H9 (cell line): ENCODE data around the gene ULBP3. TPM values are rescaled to one million over a fixed set of nuclear protein-coding genes. Genes with fewer than 3 reads are reported as not detected.

Experiments used
- DNase-seq: peaks from one replicate; pipeline ENCODE4 v3.0.0-alpha.2; 2017
- H2AFZ ChIP-seq: one replicate; pipeline ENCODE4 v1.6.1; 2013; ENCODE audit warnings: mild to moderate bottlenecking, low read length, control low read depth, moderate library complexity
- H2AK5ac ChIP-seq: 2 replicates; pipeline ENCODE4 v1.6.1; 2013; ENCODE audit warnings: low read length, control low read depth, mixed read lengths; ENCODE audit not compliant: insufficient read length
- H2BK120ac ChIP-seq: one replicate; pipeline ENCODE4 v1.6.1; 2013; ENCODE audit warnings: low read depth, mild to moderate bottlenecking, low read length, control low read depth, inconsistent platforms; ENCODE audit not compliant: poor library complexity, severe bottlenecking
- H2BK12ac ChIP-seq: 2 replicates; pipeline ENCODE4 v1.6.1; 2013; ENCODE audit warnings: low read length, control low read depth, mixed read lengths, low read depth; ENCODE audit not compliant: insufficient read length
- H2BK15ac ChIP-seq: 2 replicates; pipeline ENCODE4 v1.6.1; 2013; ENCODE audit warnings: low read depth, low read length, control low read depth
- H2BK20ac ChIP-seq: one replicate; pipeline ENCODE4 v1.6.1; 2013; ENCODE audit warnings: low read depth, mild to moderate bottlenecking, low read length, control low read depth, inconsistent platforms; ENCODE audit not compliant: poor library complexity, severe bottlenecking
- H2BK5ac ChIP-seq: 2 replicates; pipeline ENCODE4 v1.6.1; 2013; ENCODE audit warnings: low read length, control low read depth, mixed read lengths; ENCODE audit not compliant: insufficient read length
- H3K14ac ChIP-seq: 2 replicates; pipeline ENCODE4 v1.6.1; 2013; ENCODE audit warnings: low read length, control low read depth; ENCODE audit not compliant: insufficient read depth
- H3K18ac ChIP-seq: 2 replicates; pipeline ENCODE4 v1.6.1; 2013; ENCODE audit warnings: low read depth, mild to moderate bottlenecking, mixed read lengths, low read length, control low read depth; ENCODE audit not compliant: insufficient read length
- H3K23ac ChIP-seq: 2 replicates; pipeline ENCODE4 v1.6.1; 2013; ENCODE audit warnings: low read length, control low read depth, mixed read lengths, low read depth; ENCODE audit not compliant: insufficient read length
- H3K23me2 ChIP-seq: 2 replicates; pipeline ENCODE4 v1.6.1; 2013; ENCODE audit warnings: low read depth, mild to moderate bottlenecking, mixed read lengths, low read length, control low read depth; ENCODE audit not compliant: insufficient read length, poor library complexity, severe bottlenecking
- H3K27ac ChIP-seq: 2 replicates; pipeline ENCODE4 v1.5.1; 2013; ENCODE audit warnings: low read length, control low read depth, mixed read lengths, low read depth; ENCODE audit not compliant: insufficient read length
- H3K27me3 ChIP-seq: 2 replicates; pipeline ENCODE4 v1.6.1; 2013; ENCODE audit warnings: low read length, control low read depth, inconsistent platforms; ENCODE audit not compliant: insufficient read depth
- H3K4ac ChIP-seq: 2 replicates; pipeline ENCODE4 v1.6.1; 2013; ENCODE audit warnings: low read depth, mild to moderate bottlenecking, control low read depth, inconsistent platforms, low read length, moderate library complexity
- H3K4me1 ChIP-seq: 2 replicates; pipeline ENCODE4 v1.6.1; 2013; ENCODE audit warnings: low read length, control low read depth, inconsistent platforms; ENCODE audit not compliant: insufficient read depth
- H3K4me2 ChIP-seq: 2 replicates; pipeline ENCODE4 v1.6.1; 2013; ENCODE audit warnings: low read length, control low read depth, mixed read lengths; ENCODE audit not compliant: insufficient read length, insufficient read depth
- H3K56ac ChIP-seq: 2 replicates; pipeline ENCODE4 v1.6.1; 2013; ENCODE audit warnings: low read depth, mild to moderate bottlenecking, mixed read lengths, low read length, control low read depth; ENCODE audit not compliant: insufficient read length
- H3K79me1 ChIP-seq: 2 replicates; pipeline ENCODE4 v1.6.1; 2013; ENCODE audit warnings: low read depth, mild to moderate bottlenecking, moderate library complexity, low read length, control low read depth, inconsistent platforms; ENCODE audit not compliant: insufficient read depth, poor library complexity, severe bottlenecking
- H3K79me2 ChIP-seq: 2 replicates; pipeline ENCODE4 v1.6.1; 2013; ENCODE audit warnings: low read length, control low read depth, inconsistent platforms; ENCODE audit not compliant: insufficient read depth
- H3K9ac ChIP-seq: 2 replicates; pipeline ENCODE4 v1.6.1; 2013; ENCODE audit warnings: low read length, control low read depth, mixed read lengths; ENCODE audit not compliant: insufficient read length; ENCODE audit errors: extremely low read depth
- H3K9me3 ChIP-seq: one replicate; pipeline ENCODE4 v1.6.1; 2013; ENCODE audit warnings: low read depth, low read length, inconsistent platforms; ENCODE audit not compliant: control insufficient read depth
- H3T11ph ChIP-seq: one replicate; pipeline ENCODE4 v1.6.1; 2013; ENCODE audit warnings: mild to moderate bottlenecking, low read length, control low read depth, inconsistent platforms
- H4K20me1 ChIP-seq: one replicate; pipeline ENCODE4 v1.6.1; 2013; ENCODE audit not compliant: control insufficient read depth, insufficient read length, insufficient read depth
- H4K5ac ChIP-seq: 2 replicates; pipeline ENCODE4 v1.6.1; 2013; ENCODE audit warnings: low read depth, mild to moderate bottlenecking, mixed read lengths, low read length, control low read depth; ENCODE audit not compliant: insufficient read length
- H4K8ac ChIP-seq: replicated peaks from 2 replicates; pipeline ENCODE4 v1.6.1; 2013; ENCODE audit warnings: low read length, control low read depth, mixed read lengths, low read depth; ENCODE audit not compliant: insufficient read length
- H4K91ac ChIP-seq: 2 replicates; pipeline ENCODE4 v1.6.1; 2013; ENCODE audit warnings: low read depth, mild to moderate bottlenecking, moderate library complexity, mixed read lengths, low read length, control low read depth; ENCODE audit not compliant: insufficient read length
- H3K27ac Mint-ChIP-seq, 3 experiments: 2 replicates in 2 of 3; 3 replicates in 1 of 3; pipeline ENCODE4 v1.8.0; 2020 to 2021; ENCODE audit warnings: mixed read lengths in 3 of 3, mild to moderate bottlenecking in 1 of 3, moderate library complexity in 1 of 3
- H3K27me3 Mint-ChIP-seq: 2 replicates; pipeline ENCODE4 v1.8.0; 2021; ENCODE audit warnings: low read depth, mild to moderate bottlenecking, moderate library complexity, mixed read lengths
- H3K36me3 Mint-ChIP-seq, 3 experiments: 2 replicates in 2 of 3; 3 replicates in 1 of 3; pipeline ENCODE4 v1.8.0; 2020 to 2021; ENCODE audit warnings: low read depth in 3 of 3, mixed read lengths in 3 of 3; ENCODE audit not compliant: insufficient read depth in 1 of 3
- H3K4me1 Mint-ChIP-seq, 2 experiments: 2 replicates each; pipeline ENCODE4 v1.8.0; 2020; ENCODE audit warnings: mixed read lengths in 2 of 2
- H3K4me3 Mint-ChIP-seq, 2 experiments: 2 replicates in 1 of 2; 3 replicates in 1 of 2; pipeline ENCODE4 v1.8.0; 2020 to 2021; ENCODE audit warnings: mild to moderate bottlenecking in 2 of 2, mixed read lengths in 2 of 2, moderate library complexity in 1 of 2
- H3K9me3 Mint-ChIP-seq, 2 experiments: 2 replicates in 1 of 2; 3 replicates in 1 of 2; pipeline ENCODE4 v1.8.0; 2020; ENCODE audit warnings: mild to moderate bottlenecking in 2 of 2, mixed read lengths in 2 of 2, moderate library complexity in 1 of 2
- CTCF ChIP-seq: fragments of 200-600 bp; sonication (generic); conservative IDR thresholded peaks from 3 replicates; pipeline ENCODE4 v1.8.0; 2021; ENCODE audit warnings: antibody characterized with exemption, mild to moderate bottlenecking
- WGBS: extraction: QIAGEN DNeasy Blood & Tissue Kit; methylation state at CpG from one replicate; pipeline ENCODE4 v1.1.7; 2013; ENCODE audit warnings: missing lambda C conversion rate, low lambda C conversion rate, mixed read lengths; ENCODE audit not compliant: insufficient read length; ENCODE audit errors: extremely low coverage; 5-methylcytosine and 5-hydroxymethylcytosine counted together
- total RNA-seq: library from RNA; stranded (reverse); gene quantifications from 2 replicates; pipeline ENCODE4 v1.2.1, GENCODE V29; 2021

ULBP3 gene
- total RNA-seq, 1 experiment from 2014 or later: 5.8 TPM

- Histone ChIP-seq H4K91ac (no peak overlapping the region), H3K79me1 (no peaks in the 10 kb centered on the region), H3K4me1 (no peaks in the 10 kb centered on the region), H3K4ac (no peak overlapping the region), H3K27ac (no peak overlapping the region), H3K14ac (no peak overlapping the region), H4K20me1 (no peaks in the 10 kb centered on the region), H3K23ac (no peak overlapping the region), H4K5ac (no peak overlapping the region), H3K27me3 (peaks cover 17% of the 10 kb centered on the region), H2BK120ac (no peak overlapping the region), H3K23me2 (no peaks in the 10 kb centered on the region), H3K9ac (no peak overlapping the region), H2BK15ac (no peak overlapping the region), H3T11ph (no peak overlapping the region), H2BK20ac (no peak overlapping the region), H2BK12ac (no peak overlapping the region), H4K8ac (no peak overlapping the region), H2AK5ac (no peak overlapping the region), H3K9me3 (no peaks in the 10 kb centered on the region), H3K56ac (no peak overlapping the region), H2AFZ (no peak overlapping the region), H3K79me2 (no peaks in the 10 kb centered on the region), H3K18ac (no peak overlapping the region), H3K4me2 (no peak overlapping the region), H2BK5ac (no peak overlapping the region)
- Mint-ChIP-seq H3K27ac (no peak overlapping the region), H3K9me3 (0 out of 5 replicates have a peak, but pooled peaks cover 0 to under 1% of the 10 kb centered on the region in 2 experiments), H3K27me3 (peaks cover 74% of the 10 kb centered on the region), H3K4me3 (no peak overlapping the region; a peak in 1 of 5 replicates), H3K36me3 (no peaks in the 10 kb centered on the region; a peak in 1 of 7 replicates), H3K4me1 (peaks cover 3 to 4% of the 10 kb centered on the region in 2 experiments)
- no CpG with 5 or more reads among the region's 13 CpGs for WGBS
- no peak for DNase-seq
- no peak for TF ChIP-seq CTCF
Measured at GRCh38 chr6:150043096-150043495, 25.8 kb downstream of the ULBP3 start.
